Nucleus accumbens (tissue), 56 donors: ENCODE results near the gene GTF2A1L.
"Not testable (repeated sequence)": the region's sequence is repeated elsewhere in the genome, so short reads cannot be mapped to it uniquely, and the experiment has no call there.

Experiments
- DNase-seq, 56 donors: peaks; one replicate each; lab custom pipeline; 2025; lab: John Stamatoyannopoulos, UW

The GTF2A1L gene, protein sequence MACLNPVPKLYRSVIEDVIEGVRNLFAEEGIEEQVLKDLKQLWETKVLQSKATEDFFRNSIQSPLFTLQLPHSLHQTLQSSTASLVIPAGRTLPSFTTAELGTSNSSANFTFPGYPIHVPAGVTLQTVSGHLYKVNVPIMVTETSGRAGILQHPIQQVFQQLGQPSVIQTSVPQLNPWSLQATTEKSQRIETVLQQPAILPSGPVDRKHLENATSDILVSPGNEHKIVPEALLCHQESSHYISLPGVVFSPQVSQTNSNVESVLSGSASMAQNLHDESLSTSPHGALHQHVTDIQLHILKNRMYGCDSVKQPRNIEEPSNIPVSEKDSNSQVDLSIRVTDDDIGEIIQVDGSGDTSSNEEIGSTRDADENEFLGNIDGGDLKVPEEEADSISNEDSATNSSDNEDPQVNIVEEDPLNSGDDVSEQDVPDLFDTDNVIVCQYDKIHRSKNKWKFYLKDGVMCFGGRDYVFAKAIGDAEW

DNA sequence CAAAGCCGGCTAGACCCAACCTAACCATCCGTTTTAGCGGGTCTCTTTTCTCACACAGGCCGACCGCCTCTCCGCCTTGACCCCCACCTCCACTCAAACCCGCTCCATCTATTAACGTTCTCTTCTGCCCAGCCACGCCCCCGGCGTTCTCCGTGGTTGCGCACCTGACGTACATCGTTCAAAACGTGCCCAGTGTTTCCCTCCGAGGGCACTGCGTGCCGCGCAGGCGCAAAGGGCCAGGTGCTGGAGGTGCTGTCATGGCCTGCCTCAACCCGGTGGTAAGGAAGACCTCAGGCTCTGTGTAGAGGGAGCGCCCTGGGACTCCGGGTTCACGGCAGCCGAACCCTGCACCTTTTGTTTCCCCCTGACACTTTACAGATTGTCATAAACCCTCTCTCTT is at the start of gene GTF2A1L:
GTF2A1L (plus strand) TSS at position 239 of the 400 bp plus-strand sequence; CDS start at position 258, 19 bp downstream.
- no peak for DNase-seq

DNA sequence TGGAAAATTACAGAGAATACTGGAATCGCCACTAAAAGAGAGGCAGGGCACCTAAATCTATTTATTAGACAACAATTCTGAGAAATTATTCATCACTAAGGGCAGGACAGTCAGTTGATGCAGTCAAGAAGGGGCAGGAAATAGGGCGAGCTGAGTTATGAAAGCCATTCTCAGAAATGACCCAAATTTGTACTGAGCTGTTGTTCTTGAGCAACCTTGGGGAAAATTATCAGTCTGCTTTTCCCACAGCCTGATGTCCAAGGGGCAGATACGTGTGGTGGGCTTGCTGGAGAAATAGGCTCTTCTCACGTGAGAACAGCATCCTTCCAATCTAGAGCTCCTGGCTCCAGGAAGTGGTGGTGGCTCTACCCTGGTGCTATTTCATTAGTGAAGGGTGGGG is 49.1 kb upstream of the GTF2A1L start:
- DNase-seq = no peak

DNA sequence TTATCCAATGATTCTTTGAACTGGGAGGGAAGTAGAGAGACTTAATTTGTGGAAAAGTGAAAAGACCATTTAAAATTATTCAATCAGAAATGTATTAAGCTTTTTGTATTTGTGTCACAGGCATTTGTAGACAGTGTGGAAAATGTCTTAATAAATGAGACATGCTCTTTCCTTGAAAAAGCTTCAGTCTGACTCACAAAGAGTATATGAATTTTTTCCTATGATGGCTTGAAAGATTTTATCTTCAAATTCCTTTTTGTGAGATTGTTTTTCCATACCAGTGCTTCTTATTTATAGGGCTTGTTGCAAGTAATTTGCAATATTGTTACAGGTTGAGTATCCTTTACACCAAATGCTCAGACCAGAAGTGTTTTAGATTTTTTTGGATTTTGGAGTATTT is 48.2 kb upstream of the GTF2A1L start:
- DNase-seq = no peak

DNA sequence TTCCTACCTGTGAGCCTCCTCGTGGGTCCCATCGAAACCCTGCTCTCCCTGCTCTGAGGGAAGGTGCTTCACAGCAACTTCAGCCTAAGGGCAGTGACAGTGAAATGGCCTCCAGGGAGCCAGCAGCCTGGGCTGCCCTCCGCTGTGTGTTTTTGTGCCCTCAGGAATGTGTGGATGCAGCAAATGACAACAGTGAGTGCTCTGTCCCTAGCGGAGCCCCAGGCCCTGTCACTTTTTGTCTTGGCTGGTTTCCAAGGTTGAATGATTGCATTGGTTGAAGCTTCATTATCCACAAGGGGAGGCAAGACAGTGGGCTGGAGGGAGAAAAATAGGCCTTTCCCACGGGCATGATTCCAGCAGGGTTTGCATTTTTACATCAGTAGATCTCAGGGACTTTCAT is 44.8 kb upstream of the GTF2A1L start:
- no peak for DNase-seq

DNA sequence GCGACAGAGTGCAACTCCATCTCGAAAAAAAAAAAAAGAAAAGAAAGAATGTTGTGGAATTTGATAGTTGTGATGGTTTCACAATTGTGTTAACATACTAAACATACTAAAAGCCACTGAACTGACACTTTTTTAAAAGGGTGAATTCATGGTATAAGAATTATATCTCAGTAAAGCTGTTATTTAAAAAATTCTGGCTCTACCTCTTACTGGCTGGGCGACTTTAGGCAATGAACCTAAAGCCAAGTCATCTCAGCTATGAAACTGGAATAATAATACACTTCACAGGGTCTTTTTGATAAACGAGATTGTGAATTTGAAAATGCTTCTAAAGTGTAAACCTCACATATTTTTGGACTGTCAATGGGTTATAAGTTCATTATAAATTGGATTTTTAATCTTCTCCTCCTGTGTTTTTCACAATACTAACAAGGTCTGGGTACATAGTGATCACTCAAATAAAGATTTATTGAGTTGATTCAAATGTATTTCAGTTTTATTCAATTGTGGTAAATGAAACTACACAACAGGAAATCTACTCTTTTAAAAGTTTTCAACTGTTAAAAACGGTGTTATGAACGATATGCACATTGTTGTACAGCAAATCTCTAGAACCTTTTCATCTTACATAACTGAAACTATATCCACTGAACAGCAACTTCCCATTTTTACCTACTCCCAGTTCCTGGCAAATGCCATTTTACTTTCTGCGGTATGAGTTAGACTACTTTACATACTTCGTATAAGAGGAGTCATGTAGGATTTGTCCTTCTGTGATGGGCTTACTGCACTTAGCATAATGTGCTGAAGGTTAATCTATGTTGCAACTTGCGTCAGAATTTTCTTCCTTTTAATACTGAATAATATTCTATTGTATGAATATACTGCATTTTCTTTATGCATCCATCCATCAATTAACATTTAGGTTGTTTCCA is 43.0 kb upstream of the GTF2A1L start:
- DNase-seq = no peak

DNA sequence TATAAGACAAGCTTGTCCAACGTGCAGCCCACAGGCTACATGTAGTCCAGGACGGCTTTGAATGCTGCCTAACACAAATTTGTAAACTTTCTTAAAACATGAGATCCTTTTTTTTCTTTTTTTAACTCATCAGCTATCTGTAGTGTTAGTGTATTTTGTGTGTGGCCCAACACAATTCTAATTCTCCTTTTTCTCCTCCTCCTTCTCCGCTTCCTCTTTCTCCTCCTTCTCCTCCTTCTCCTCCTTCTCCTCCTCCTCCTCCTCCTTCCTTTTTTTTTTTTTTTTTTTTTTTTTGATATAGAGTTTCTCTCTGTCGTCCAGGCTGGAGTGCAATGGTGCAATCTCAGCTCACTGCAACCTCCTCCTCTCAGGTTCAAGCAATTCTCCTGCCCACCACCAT is 39.3 kb upstream of the GTF2A1L start:
- no peak for DNase-seq

DNA sequence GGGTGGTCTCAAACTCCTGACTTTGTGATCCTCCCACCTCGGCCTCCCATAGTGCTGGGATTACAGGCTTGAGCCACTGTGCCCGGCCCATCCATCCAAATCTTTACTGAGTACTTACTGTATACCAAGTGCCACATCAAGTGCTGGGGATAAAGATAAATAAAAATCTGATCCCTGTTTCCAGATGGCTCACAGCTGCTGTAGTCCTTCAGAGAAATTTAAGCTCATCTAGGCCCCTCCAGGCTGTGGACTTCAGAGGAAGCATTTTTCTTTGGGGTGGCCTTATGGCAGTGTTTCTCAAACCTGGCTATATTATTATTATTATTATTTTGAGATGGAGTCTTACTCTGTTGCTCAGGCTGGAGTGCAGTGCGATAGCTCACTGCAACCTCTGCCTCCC is 33.7 kb upstream of the GTF2A1L start:
- DNase-seq = no peak

DNA sequence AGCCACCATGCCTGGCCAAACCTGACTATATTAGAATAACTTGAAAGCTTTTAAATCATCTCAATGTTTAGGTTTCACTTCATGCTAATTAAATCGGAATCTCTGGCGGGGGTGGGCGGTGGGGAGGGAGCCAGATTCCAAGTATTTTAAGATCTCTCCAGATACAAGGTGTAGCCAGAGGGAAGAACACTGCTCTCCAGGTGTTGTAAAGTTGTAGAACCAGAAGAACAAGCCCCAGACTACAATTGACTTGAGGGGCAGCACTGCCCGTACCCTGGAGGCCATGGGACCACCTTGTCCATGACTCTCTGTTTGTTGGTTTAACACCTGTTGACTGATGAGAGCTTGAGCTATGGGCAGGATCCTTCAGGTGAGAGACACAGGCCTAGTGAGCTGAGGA is 33.1 kb upstream of the GTF2A1L start:
- DNase-seq = no peak

DNA sequence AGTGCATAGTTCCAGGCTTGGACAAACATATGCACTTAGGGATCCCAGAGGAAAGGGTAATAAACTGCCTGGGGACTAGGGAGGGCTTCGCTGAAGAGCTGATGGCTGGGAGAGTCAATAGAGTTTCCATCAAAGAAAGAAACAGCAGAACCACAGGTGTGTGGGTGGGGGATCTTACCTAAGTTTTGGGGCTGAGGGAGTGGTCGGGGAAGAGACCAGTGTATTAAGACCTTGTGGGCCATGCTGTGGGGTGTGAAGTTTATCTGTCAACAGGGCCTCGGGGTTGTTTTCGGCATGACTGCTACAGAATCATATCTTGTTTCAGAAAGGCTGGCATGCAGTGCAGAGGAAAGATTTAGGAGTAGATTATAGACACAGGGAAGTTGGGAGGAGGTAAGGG is 31.2 kb upstream of the GTF2A1L start:
- no peak for DNase-seq

DNA sequence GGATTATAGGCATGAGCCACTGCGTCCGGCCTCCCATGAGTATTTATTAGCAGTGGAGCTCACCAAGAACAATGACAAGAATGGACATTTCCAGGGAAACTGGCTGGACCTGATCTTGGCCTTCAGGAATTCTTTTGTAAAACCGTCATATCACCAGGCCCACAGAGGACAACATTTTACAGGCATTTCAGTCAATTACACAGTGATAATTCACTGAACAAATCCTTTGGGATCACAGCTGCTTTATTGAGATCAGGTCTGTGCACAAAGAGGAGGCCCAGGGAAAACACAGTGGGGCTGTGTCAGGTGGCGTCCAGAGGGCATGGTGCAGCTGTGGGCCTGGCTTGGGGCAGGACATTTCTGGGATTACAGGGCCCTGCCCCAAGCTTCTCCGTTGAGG is 30.1 kb upstream of the GTF2A1L start:
- no peak for DNase-seq

DNA sequence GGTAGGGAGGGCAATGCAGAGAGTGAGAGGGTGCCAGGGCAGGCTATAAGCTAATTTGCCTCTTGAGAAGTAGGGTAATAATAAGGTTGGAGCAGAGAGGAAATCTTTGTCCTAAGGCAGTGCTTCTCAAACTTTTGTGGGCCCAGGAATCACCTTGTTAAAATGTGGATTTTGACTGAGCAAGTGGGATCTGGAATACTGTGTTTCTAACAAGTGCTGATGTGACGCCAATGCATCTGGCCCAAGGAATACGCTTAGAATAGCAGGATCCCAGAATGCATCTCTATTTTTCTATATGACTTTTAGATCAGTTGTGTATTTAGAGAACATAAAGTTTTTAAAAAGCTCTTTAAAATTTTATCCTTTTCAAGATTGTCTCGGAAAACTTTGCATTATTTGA is 29.7 kb upstream of the GTF2A1L start:
- no peak for DNase-seq

DNA sequence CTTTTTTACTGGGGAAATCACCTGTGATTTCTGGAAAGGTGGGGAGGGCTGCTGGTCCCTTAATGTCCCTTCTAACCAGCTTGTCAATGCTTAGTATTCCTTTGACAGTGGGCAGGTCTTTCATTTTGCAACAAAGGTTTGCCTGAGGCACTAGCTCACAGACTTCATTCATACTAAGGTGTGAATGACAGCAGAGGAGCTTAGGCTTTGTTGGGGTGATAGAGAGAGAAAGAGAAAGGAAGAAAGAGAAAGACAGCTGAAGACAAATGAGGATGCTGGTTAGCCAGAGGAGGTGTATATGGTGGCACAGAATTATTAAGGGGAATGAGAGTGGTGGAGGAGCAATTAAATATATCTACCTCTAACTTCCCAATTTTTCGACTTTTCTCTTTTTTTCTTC is 28.9 kb upstream of the GTF2A1L start:
- no peak for DNase-seq

DNA sequence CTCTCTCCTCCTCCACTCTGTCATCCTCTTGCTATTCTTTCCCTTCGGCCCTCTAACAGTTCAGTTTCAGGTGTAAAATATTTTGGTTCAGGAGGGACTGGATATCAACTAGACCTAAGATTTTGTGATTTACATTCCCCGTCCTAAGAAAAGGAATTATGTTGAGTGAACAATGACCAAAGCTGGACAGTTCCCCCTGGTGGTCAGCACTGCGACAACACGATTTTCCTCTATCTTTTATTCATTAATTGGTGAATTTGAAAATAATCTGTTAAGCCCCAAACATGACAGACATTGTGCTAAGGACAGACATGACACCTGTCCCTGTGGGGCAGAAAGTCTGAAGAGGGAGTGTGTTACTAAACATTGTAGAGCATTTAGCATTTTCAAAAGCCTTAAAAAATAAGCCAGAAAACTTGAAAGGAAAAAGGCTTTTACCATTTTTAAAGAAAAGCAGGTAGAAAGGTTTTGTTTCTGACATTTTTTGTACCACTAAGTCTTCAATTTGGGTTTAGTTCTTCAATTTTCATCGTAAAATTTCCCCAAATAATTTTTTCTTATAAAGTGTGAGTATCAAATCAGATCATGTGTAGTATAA is 28.4 kb upstream of the GTF2A1L start:
- peak in 22 of 56 donors; percentile 7 to 56 (median 18) for DNase-seq

DNA sequence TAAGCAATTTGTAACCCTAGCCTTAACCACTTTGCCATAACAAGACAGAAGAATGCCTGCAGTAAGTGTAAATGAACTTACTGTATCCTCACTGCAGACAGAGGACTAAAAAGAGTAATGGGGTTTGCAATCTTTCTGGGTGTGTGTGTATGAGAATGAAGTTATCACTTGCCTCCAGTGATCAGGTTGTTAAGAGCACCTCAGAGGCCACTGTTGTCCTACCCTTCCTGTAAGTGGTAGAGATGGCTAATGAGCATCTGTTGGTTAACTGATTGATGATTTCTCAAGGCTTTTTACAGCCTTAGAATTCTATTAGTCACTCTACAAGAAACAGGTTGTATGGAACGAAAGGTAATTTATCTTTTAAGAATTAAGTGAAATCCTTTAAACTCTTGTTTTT is 27.6 kb upstream of the GTF2A1L start:
- no peak for DNase-seq

DNA sequence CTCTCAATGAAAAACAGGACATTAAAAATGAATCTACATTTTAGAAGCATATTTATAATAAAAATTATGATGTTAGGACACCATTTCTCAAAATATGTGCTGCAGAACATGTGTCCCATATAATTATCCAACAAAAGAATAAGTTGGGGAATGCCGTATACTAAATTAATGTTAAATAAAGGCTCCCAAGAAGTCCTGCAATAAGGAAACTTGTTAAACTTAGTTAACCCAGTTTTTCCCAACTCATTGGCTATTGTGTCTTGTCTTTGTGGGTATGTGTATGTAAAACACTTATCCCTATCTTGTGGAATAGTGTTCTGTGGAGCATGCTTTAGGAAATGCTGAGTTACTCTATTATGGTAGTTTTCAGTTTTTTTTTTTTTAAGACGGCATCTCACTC is 25.6 kb upstream of the GTF2A1L start:
- DNase-seq = no peak

DNA sequence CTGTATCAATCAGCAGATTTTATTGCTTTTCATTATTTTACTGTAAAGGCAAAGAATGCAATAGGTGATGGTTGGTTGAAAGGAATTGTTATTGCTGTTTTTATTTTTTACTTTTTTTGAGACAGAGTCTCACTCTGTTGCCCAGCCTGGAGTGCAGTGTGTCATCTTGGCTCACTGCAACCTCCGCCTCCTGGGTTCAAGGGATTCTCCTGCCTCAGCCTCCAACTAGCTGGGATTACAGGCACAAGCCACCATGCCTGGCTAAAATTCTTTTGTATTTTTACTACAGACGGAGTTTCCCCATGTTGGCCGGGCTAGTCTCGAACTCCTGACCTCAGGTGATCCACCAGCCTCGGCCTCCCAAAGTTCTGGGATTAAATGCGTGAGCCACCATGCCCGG is 20.9 kb upstream of the GTF2A1L start:
- not testable (repeated sequence) for DNase-seq

DNA sequence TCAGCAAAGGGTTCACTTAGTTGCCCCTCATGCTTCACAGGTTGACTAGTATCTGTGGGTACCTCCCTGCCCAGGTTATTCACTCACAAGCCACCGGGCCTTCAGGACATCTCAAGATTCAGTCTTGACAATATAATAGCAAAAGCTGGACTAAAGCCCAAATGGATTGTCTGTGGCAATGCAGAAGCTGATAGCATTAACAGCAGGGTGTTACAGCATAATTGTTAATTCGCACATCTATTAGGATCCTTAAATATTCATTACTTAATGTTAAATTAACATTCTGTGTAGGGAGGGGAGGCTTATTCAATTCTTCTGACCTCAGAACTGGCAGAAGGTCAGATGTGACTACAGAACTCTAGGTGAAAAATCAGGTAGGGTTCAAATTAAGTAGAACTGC is 20.2 kb upstream of the GTF2A1L start:
- DNase-seq = no peak

DNA sequence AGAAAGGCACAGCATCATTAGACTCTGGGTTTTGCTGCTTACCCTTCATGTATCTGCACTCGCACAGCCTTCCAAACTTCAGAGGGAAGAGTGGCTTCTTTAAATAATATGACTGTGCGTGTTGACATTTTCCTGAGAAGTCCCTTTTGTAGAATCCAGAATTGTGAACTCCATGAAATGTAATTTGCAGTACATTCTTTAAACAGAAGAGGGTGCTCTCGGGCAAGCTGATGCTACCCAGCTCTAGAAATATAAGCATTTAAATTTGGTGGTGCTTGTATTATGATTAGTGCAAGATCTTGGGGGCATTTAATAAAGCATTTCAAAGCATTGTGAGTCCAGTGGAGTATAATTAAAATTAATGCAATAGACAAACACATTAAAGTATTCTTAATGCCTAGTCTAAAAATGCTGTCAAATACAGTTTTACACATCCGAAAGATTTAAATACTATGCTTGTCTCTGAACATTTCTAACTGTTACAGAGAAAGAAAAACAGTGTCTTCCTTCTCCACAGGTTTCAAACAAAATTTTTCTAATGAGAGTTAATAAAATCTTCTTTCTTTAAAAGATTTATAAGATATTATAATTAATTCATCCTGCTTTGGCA is 17.3 kb upstream of the GTF2A1L start:
- DNase-seq = peak in 6 of 56 donors; percentile 3 to 28 (median 19)

DNA sequence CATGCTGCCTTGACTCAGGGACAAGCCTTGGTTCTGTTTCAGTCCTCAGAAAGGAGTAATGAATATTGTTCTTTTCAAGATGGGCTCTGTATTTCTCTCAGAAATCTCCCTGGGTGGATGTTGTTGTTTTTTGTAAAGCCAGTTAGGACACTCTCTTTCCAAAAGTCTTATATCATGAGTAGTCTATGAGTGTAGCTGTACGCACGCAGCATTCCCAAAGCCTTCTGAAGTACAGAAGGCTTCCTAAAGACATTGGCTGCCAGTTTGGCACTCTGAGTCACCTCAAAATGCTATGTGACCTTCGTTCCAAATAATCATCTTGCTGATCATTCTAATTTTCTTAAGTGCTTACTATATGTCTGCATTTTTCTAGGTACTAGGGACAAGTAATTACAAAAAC is 16.7 kb upstream of the GTF2A1L start:
- DNase-seq = no peak

DNA sequence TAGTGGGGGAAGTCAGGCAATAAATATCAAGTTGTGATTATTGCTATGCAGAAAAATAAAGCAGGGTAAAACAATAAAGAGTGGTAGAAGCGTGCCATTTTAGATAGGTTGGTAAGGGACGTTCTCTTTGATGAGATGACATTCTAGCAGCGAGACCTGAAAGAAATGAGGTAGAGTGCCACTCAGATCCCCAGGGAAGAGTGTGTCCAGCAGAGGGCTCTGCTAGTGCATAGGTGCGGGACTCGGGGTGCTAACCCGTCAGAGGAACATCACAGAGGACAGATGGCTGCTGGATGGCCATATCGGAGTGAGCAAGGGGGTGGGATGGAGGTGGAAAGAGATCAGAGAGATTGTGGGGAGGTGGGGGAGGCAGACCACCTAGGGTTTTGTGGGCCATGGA is 16.3 kb upstream of the GTF2A1L start:
- DNase-seq = peak in 26 of 56 donors; percentile 4 to 54 (median 28)
